Natural killer cell (primary cell): ENCODE results near the gene MGAT4C. TPM values are rescaled to one million over a fixed set of nuclear protein-coding genes. Genes with fewer than 3 reads are reported as not detected.

Experiments
- ATAC-seq, 3 donors: fragments of 150-1000 bp in 2 of 3; fragments of 200-7000 bp in 1 of 3; cut with Tn5 transposase; 1 replicate in 1 of 3; 2 replicates in 2 of 3; pipeline ENCODE4 v1.10.0; 2021; ENCODE audit warnings: mild to moderate bottlenecking in 2 of 3, moderate library complexity in 2 of 3
- DNase-seq, 2 donors: peaks; one replicate each; pipeline versions ENCODE4 v3.0.0 to v3.0.0-alpha.2; 2013 to 2021; ENCODE audit warnings: mixed read lengths in 1 of 2
- H3K27ac ChIP-seq: one replicate; pipeline ENCODE4 v1.5.1; 2013; ENCODE audit warnings: mild to moderate bottlenecking, low read length
- H3K27me3 ChIP-seq: one replicate; pipeline ENCODE4 v1.6.1; 2013; ENCODE audit warnings: low read length; ENCODE audit not compliant: control insufficient read depth, insufficient read depth
- H3K36me3 ChIP-seq: one replicate; pipeline ENCODE4 v1.6.1; 2013; ENCODE audit warnings: low read length; ENCODE audit not compliant: control insufficient read depth, insufficient read depth
- H3K4me1 ChIP-seq: one replicate; pipeline ENCODE4 v1.6.1; 2013; ENCODE audit warnings: low read length; ENCODE audit not compliant: control insufficient read depth, insufficient read depth
- H3K4me3 ChIP-seq: one replicate; pipeline ENCODE4 v1.5.1; 2013; ENCODE audit warnings: low read length
- H3K9me3 ChIP-seq: one replicate; pipeline ENCODE4 v1.6.1; 2013; ENCODE audit warnings: low read length; ENCODE audit not compliant: control insufficient read depth, insufficient read depth
- H3K27ac Mint-ChIP-seq, 2 donors: one replicate each; pipeline ENCODE4 v1.8.0; 2022; ENCODE audit warnings: mild to moderate bottlenecking in 2 of 2, mixed read lengths in 2 of 2, moderate library complexity in 1 of 2
- H3K27me3 Mint-ChIP-seq, 2 donors: one replicate each; pipeline ENCODE4 v1.8.0; 2022; ENCODE audit warnings: low read depth in 2 of 2, mixed read lengths in 2 of 2
- H3K36me3 Mint-ChIP-seq: one replicate; pipeline ENCODE4 v1.8.0; 2022; ENCODE audit warnings: mixed read lengths
- H3K4me1 Mint-ChIP-seq, 2 donors: one replicate each; pipeline ENCODE4 v1.8.0; 2022; ENCODE audit warnings: mixed read lengths in 2 of 2
- H3K4me3 Mint-ChIP-seq: one replicate; pipeline ENCODE4 v1.8.0; 2022; ENCODE audit warnings: mild to moderate bottlenecking, moderate library complexity, mixed read lengths
- H3K9me3 Mint-ChIP-seq, 2 donors: one replicate each; pipeline ENCODE4 v1.8.0; 2022; ENCODE audit warnings: mixed read lengths in 2 of 2
- CTCF ChIP-seq: fragments of 200-600 bp; IDR thresholded peaks from one replicate; pipeline ENCODE4 v1.8.0; 2022; ENCODE audit warnings: antibody characterized with exemption
- WGBS: methylation state at CpG from one replicate; pipeline ENCODE4 v1.1.7; 2013; ENCODE audit warnings: missing lambda C conversion rate; ENCODE audit not compliant: insufficient coverage; 5-methylcytosine and 5-hydroxymethylcytosine counted together
- intact Hi-C: fragments of 100-400 bp; cut with micrococcal nuclease; formaldehyde crosslinking; loops from one replicate; pipeline ENCODE4 v1.14.2; 2022
- total RNA-seq, 4 donors: library from RNA; stranded (reverse); fragments of 120-200 nt in 1 of 4; gene quantifications; one replicate each; pipeline versions ENCODE4 v1.2.3 to v1.2.4, GENCODE V29; 2013 to 2022

MGAT4C gene
- total RNA-seq, 3 donors from 2014 or later (not counting 1 experiment from before 2014, with no cell fraction given): not detected

GRCh38 chr12:86122846-86123468 lies 133.2 kb downstream of the MGAT4C start:
- DNase-seq (no peak), ATAC-seq (no peak)
- no peaks in the 10 kb centered on the region for H3K36me3 Mint-ChIP-seq
- Histone ChIP-seq H3K27ac (no peak overlapping the region), H3K4me1 (no peaks in the 10 kb centered on the region), H3K9me3 (no peaks in the 10 kb centered on the region), H3K36me3 (no peaks in the 10 kb centered on the region), H3K27me3 (no peaks in the 10 kb centered on the region), H3K4me3 (no peak overlapping the region)
- peaks cover 3 to 4% of the 10 kb centered on the region in 2 donors for H3K9me3 Mint-ChIP-seq
- no peak for TF ChIP-seq CTCF
- no peaks in the 10 kb centered on the region for H3K27me3 Mint-ChIP-seq
- H3K4me1 Mint-ChIP-seq: no peaks in the 10 kb centered on the region
- H3K27ac Mint-ChIP-seq: no peak overlapping the region
- no peak overlapping the region for H3K4me3 Mint-ChIP-seq
- WGBS: 86% methylated on average over 1 of the region's 3 CpGs
- intact Hi-C loops: no loop called here

- Mint-ChIP-seq H3K27ac (no peak overlapping the region), H3K36me3 (no peaks in the 10 kb centered on the region), H3K4me1 (no peaks in the 10 kb centered on the region), H3K27me3 (no peaks in the 10 kb centered on the region), H3K9me3 (peaks cover 6 to 13% of the 10 kb centered on the region in 2 donors), H3K4me3 (no peak overlapping the region)
- ATAC-seq (no peak), DNase-seq (no peak)
- Histone ChIP-seq H3K36me3 (no peaks in the 10 kb centered on the region), H3K9me3 (no peaks in the 10 kb centered on the region), H3K27me3 (no peaks in the 10 kb centered on the region), H3K4me3 (no peak overlapping the region), H3K4me1 (no peaks in the 10 kb centered on the region), H3K27ac (no peak overlapping the region)
- intact Hi-C loops: no loop called here
- WGBS: 58% methylated on average over 2 of the region's 2 CpGs
- TF ChIP-seq CTCF: no peak
These were observed 138.0 kb downstream of the MGAT4C start for GRCh38 chr12:86118161-86118560.

- H3K27ac Mint-ChIP-seq: no peak overlapping the region
These were observed 138.5 kb downstream of the MGAT4C start for GRCh38 chr12:86117711-86118110.

More at GRCh38 chr12:86117711-86118110, 138.5 kb downstream of the MGAT4C start:
- no peak overlapping the region for H3K4me3 Mint-ChIP-seq
- H3K36me3 Mint-ChIP-seq: no peaks in the 10 kb centered on the region
- Histone ChIP-seq H3K36me3 (no peaks in the 10 kb centered on the region), H3K27me3 (no peaks in the 10 kb centered on the region), H3K9me3 (no peaks in the 10 kb centered on the region), H3K4me1 (no peaks in the 10 kb centered on the region), H3K4me3 (no peak overlapping the region), H3K27ac (no peak overlapping the region)
- H3K27me3 Mint-ChIP-seq: no peaks in the 10 kb centered on the region
- WGBS: 75% methylated on average over 1 of the region's 1 CpG
- H3K9me3 Mint-ChIP-seq: peaks cover 6 to 13% of the 10 kb centered on the region in 2 donors
- no peak for TF ChIP-seq CTCF
- DNase-seq: no peak
- intact Hi-C loops: no loop called here
- H3K4me1 Mint-ChIP-seq: no peaks in the 10 kb centered on the region
- ATAC-seq: no peak
